Stimulated activated naive CD4-positive, alpha-beta T cell treated with Interleukin-2 at 50 U/mL for 16 hours (primary cell): ENCODE data around the gene METTL9.
"Not testable (repeated sequence)": the region's sequence is repeated elsewhere in the genome, so short reads cannot be mapped to it uniquely, and the experiment has no call there.

Source experiments
- DNase-seq: peaks from one replicate; lab custom pipeline; 2025; lab: John Stamatoyannopoulos, UW

Gene METTL9

DNA sequence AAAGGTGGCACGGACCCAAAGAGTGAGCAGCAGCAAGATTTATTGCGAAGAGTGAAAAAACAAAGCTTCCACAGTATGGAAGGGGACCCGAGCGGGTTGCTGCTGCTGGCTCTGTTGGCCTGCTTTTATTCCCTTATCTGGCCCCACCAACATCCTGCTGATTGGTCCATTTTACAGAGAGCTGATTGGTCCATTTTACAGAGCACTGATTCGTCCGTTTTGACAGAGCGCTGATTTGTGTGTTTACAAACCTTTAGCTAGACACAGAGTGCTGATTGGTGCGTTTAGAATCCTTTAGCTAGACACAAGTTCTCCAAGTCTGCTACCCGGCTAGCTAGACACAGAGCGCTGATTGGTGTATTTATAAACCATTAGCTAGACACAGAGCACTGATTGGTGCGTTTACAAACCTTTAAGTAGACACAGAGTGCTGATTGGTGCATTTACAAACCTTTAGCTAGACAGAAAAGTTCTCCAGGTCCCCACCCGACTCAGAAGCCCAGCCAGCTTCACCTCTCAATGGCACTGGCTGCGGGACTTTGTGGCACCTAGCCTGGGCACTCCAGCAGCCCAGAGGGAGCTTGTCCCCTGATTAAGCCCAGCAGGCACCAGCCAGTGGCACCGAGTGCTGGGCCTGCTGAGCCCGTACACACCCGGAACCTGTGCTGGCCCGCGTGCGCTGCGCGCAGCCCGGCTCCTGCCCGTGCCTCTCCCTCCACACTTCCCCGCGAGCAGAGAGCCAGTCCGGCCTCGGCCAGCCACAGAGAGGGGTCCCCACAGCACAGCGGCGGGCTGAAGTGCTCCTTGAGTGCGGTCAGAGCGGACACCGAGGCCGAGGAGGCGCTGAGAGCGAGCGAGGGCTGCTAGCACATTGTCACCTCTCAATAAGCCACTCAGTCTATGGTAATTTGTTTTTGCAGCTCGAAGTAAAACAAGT is 37.9 kb downstream of the METTL9 start:
- DNase-seq = no peak

GRCh38 chr16:21638573-21638975 is 39.2 kb downstream of the METTL9 start:
- DNase-seq = peak; percentile 5

DNA sequence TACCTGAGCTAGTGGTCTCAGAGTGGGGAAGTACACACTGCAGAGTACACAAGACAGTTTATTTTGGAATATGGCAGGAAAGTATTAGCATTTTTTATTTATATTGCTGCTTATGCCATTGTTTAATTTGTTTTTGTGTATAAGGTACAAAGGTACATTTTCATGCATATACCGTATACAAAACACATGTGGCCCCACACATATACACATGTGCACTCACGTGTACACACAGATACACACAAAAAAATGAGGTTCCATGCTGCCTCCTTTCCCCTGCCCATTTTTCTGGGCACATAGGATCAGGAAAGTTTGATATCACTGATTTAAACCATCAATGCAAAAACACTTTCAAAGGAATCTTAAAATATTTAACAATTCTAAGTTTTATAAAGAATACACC is 40.1 kb downstream of the METTL9 start:
- no peak for DNase-seq

- DNase-seq = no peak
These were observed 42.5 kb downstream of the METTL9 start for GRCh38 chr16:21641916-21642315.

GRCh38 chr16:21642861-21643260 is 43.5 kb downstream of the METTL9 start:
- DNase-seq = no peak

GRCh38 chr16:21643785-21644184 is 44.4 kb downstream of the METTL9 start:
- no peak for DNase-seq

DNA sequence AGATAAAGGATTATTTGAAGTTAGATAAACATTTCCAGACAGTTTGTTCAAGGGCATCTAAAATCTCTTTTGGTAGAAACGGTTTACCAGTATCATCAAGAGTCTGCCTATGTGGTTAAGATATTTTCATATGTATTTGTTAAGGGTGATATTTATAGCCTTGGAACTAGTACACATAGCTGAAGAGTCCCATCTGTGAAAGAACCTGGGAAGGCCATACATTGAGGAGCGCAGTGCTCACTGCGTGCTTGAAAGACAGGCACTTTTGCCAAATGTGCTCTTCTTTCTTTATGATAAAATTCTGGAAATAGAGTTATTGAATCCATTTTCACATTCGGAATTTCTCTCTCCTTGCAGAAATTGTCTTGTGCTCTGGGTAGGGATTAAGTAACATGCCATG is 45.3 kb downstream of the METTL9 start:
- DNase-seq = no peak

DNA sequence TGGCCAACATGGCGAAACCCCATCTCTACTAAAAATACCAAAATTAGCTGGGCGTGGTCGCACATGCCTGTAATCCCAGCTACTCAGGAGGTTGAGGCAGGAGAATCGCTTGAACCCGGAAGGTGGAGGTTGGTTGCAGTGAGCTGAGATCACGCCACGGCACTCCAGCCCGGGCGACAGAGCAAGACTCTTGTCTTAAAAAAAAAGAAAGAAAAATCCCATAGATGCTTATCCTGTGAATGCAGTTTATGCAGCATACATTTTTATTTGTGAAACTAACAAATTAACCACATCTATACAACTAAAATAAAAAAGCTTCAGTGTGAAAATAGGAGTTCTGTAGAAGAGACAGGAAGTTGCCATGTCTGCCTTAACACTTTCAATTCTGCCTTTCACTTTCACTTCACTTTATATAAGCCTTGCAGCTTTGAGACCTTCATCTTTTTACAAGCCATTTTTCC is 45.9 kb downstream of the METTL9 start:
- peak; percentile 28 for DNase-seq

GRCh38 chr16:21646091-21646490 is 46.7 kb downstream of the METTL9 start:
- no peak for DNase-seq

DNA sequence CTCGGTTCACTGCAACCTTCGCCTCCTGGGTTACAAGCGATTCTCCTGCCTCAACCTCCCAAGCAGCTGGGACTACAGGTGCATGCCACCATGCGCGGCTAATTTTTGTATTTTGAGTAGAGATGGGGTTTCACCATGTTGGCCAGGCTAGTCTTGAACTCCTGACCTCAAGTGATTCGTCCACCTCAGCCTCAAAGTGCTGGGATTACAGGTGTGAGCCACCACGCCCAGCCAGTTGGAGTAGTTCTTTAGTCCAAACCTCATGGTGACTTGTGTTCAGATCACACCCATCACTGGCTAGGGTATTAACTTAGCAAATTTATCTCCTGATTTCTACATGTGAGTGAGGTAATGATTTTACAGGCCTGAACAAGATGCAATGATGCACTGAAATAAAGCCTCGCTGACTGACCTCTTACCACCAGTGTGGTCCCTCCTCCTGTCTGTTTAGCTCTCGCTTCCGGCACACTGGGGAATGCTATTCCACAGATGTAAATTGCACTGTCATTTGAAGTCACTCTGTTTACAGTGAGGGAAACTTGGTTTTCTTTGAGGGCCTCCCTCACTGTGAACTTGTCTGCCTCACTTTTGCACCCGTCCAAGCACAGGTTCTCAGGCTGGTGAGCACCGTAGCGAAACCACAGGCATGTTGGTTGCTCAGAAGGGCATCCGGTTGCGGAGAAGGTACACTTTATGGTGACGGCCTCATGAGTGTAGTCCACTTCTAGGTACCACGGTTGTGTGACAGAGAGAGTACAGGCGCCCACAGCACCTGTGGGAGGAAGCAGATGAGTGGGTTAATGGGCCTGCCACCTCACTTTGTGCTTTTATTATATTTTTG is 47.6 kb downstream of the METTL9 start:
- DNase-seq = peak; percentile 78

DNA sequence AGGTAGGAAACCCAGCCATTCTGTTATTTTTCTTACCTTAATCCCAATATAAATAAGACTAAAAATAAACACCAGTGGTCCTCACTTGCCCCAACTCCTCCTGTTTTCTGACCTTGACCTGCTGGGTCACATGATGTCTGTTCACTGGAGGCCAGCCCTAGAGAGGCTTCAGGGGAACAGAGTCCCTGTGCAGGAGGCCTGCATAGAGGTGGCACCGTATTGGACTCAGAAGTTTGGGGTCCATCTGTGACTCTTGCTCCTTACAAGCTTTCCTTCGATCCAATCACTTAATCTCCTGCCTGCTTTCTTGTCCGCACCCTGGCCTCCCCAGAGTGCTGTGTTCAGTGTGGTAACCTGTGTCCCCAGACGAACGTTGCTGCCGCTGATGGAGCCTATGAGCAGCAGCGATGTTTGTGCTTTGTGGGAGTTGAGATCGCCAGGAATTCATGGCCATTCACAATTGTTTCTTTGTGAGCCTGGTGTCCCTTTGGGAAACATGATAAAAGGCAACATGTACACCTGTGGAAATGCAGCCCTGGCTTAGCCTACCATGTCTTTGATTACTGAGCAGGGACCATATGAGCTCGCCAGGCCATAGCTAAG is 48.3 kb downstream of the METTL9 start:
- DNase-seq = no peak

GRCh38 chr16:21649826-21650406 is 50.5 kb downstream of the METTL9 start:
- not testable (repeated sequence) for DNase-seq

DNA sequence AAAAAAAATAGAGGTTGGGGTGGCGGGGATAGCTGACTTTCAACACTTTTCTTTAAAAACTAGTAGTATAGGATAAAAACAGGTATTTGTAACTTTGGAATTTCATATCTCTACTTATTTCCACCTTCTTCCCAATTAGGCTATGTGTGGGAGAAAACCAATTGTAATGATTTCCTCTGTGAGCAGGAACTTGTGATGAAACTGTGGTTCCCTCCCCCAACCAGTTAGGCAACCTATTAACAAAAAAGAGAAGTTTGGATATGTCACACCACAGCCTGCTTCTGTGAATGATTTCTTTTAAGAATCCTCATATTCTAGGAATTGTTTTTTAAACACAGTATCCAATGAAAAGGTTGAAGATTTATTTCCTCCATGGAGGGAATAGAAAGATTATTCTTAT is 51.1 kb downstream of the METTL9 start:
- no peak for DNase-seq

GRCh38 chr16:21651515-21651914 is 52.1 kb downstream of the METTL9 start:
- no peak for DNase-seq

- no peak for DNase-seq
These were observed 53.1 kb downstream of the METTL9 start, which contains the start of gene IGSF6 for GRCh38 chr16:21652453-21652852. IGSF6 (minus strand) TSS chr16:21652608; CDS start chr16:21652598, 10 bp downstream.

- no peak for DNase-seq
These were observed 54.2 kb downstream of the METTL9 start for GRCh38 chr16:21653571-21653970.

- no peak for DNase-seq
These were observed 55.1 kb downstream of the METTL9 start for GRCh38 chr16:21654466-21654865.

DNA sequence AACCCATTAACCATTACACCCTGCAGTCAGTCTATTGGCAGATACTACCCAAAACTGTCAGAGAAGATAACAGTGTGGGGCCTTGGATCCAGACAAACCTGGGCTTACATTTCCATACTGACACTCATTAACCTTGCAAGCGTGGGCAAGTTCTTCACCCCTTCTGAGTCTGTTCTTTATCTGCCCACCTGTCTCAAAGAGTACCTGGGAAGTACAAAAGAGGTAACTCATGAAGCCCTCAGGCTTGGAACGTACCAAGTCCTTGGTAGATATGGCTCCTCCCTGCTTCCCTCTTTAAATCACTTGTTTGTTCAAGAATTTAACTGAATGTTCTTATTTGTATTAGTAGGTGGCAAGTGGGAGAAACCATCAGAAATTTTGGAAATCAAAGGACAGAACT is 55.5 kb downstream of the METTL9 start:
- no peak for DNase-seq

- peak; percentile 16 for DNase-seq
These were observed 57.7 kb downstream of the METTL9 start for GRCh38 chr16:21656795-21657768.

DNA sequence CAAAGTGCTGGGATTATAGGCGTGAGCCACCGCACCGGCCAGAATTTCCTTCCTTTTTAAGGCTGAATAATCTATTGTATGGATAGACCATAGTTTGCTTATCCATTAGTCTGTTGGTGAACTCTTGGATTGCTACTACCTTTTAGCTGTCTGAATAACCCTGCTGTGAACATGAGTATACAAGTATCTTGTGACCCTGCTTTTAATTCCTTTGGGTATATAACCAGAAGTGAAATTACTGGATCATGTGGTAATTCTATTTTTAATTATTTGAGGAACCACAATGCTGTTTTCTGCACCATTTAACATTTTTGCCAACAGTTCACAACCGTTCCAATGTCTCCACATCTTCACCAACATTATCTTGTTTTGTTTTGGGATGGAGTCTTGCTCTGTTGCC is 59.7 kb downstream of the METTL9 start:
- DNase-seq = no peak
